ENCODE data around the gene XPC.

The XPC gene

GRCh38 chr3:14170531-14171159 lies 7.8 kb downstream of the XPC start:
- DNase-seq (ENCODE audit: low read depth, low spot score), result no peak

GRCh38 chr3:14169871-14170270 lies 8.5 kb downstream of the XPC start:
- DNase-seq (ENCODE audit: low read depth, low spot score), result no peak

DNA sequence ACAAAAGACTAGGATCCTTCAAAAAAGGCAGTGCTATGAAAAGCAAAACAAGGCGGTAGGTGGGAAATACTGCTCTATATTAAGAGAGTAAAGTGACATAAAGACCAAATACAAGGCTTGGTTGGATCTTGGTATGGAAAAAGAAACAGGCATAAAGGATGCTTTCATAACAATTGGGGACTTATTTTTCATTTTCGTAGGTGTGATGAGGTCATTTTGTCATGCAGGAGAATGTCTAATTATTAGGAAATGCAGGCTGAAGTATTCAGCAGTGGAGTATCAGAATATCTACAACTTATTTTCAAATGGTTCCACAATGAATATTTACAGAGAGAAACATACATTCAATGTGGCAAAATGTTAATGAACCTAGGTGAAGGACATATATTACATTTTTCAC lies 9.0 kb downstream of the XPC start:
- DNase-seq (ENCODE audit: low read depth, low spot score), result no peak

DNA sequence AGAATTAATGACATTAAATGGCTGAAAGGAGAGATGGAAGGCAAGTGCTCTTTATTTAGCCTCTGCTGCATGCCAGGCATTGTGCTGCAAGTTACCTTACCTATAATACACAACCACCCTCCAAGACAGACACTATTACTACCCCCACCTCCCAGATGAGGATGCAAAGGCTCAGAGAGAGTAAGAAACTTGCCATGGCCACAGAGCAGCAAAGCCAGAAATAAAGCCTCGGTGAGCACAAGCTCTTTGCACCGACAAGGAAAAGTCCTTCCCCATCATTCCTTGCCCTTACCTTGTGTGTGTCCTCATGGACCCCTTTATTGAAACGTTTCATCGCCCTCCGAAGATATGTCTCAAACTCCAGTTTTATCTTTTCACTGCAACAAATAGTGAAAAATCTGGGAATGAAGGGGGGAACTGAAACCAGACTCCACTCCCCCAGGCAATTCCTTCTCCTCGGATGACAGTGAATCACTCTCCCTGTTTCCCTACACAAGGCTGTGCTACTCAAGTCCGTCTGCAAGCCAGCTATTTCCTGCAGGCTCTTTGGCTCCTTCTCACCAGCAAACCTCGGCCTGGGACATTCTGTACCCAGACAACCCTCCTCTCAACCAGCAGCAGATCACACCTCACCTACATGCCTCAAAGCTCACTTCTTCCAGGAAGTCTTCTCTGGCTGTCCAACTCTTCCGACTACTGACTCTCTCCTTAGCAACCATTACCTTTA lies 11.4 kb downstream of the XPC start:
- no peak for DNase-seq (ENCODE audit: low read depth, low spot score)

DNA sequence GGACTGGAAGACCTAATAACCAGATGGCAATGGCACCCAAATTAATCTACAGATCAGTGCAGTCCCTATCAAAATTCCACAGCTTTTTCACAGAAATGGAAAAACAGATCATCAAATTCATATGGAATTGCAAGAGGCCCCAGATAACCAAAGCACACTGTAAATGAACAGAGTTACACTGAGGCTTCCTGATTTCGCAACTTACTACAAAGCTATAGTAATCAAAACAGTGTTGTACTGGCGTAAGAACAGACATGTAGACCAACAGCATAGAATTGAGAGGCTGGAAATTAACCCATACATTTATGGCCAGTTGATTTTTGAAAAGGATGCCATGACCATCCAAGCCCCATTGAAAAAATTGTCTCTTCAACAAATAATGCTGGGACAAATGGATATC lies 16.2 kb downstream of the XPC start:
- DNase-seq (ENCODE audit: low read depth, low spot score), result no peak

- DNase-seq (ENCODE audit: low read depth, low spot score), result no peak
These were observed 17.1 kb downstream of the XPC start for GRCh38 chr3:14161282-14161681.

- DNase-seq (ENCODE audit: low read depth, low spot score), result no peak
These were observed 19.0 kb downstream of the XPC start for GRCh38 chr3:14159426-14159825.

- DNase-seq (ENCODE audit: low read depth, low spot score), result no peak
These were observed 20.0 kb downstream of the XPC start for GRCh38 chr3:14158370-14158769.

DNA sequence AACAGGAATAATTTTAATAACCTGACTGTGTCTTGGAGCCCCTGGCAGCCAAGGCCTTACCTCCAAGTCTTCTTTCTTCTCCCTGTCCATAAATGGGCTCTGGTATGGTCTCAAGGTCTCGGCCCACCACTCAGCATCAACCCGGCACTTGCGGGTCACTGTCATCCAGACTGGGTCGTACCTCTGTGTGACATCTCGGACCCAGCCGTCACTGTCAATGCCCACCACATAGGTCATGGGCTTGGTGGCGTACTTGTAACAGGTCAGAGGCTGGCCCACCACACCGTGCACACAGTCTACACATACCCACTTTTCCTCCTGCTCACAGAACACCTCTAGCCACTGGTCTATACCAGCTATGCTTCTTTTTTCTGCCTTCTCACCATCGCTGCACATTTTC lies 20.4 kb downstream of the XPC start:
- DNase-seq (ENCODE audit: low read depth, low spot score), result no peak

GRCh38 chr3:14156843-14157561 lies 21.4 kb downstream of the XPC start:
- no peak for DNase-seq (ENCODE audit: low read depth, low spot score)

DNA sequence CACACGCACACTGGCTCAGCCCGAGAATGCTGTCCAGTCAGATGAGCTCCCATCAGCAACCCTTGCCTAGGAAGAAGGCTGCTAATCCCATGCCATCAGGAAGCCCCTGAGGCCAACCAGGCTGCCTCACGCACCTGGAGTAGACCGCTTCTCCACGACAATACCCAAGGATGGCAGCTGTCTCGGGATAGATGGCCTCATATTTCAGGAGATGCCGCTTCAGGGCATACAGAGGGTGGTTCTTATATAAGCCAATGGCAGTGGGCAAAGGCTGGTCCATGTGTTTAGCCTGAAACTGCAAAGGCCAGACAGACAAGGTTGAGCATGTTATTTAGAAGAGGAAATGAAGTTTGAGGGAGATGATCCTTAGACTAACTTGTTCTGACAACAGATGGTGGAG lies 22.2 kb downstream of the XPC start:
- DNase-seq (ENCODE audit: low read depth, low spot score), result no peak

DNA sequence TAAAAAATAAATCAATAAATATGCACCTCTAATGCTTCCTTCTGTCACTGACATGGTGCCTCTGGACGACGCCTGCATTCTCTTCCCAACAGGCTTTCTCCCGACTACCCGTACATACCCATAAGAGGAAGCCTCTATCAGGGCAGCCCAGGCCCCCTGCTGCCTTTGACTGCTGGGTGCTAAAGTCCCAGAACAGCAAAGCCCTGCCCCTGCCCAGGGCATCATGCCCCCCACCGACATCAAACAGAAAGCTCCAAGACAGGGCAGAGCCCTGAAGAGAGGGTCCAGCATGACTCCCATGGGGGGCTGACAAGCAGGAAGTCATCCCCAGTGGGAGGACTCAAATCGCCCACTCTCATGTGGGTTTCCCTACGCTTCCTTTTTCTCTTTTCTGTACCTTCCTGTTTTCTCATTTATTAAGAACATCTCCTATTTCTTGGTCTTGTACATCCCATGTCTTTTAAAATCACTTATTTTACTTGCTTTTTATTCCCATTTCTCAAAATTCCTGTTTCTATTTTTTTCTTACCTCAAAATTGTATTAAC lies 23.4 kb downstream of the XPC start:
- no peak for DNase-seq (ENCODE audit: low read depth, low spot score)

- DNase-seq (ENCODE audit: low read depth, low spot score), result no peak
These were observed 24.1 kb downstream of the XPC start for GRCh38 chr3:14154276-14154675.

- no peak for DNase-seq (ENCODE audit: low read depth, low spot score)
These were observed 24.7 kb downstream of the XPC start for GRCh38 chr3:14153663-14154062.

DNA sequence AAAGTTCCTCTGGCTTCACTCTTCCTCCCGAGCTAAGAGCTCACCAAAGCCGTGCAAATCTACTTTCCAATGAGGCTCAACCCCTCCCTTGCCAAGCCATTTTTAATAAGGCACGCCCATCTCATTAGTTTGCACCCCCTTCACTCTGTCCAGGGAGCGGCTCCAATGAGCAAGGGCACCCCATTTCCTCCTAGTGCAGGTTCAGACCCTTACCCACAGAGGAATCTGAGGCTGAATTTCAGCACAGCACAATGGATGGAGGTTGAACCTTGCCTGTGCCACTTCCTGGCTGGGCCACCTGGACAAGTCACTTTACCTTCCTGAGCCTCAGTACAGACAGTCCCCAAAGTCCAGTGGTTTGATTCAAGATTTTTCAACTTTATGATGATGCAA lies 25.4 kb downstream of the XPC start:
- DNase-seq (ENCODE audit: low read depth, low spot score), result no peak

DNA sequence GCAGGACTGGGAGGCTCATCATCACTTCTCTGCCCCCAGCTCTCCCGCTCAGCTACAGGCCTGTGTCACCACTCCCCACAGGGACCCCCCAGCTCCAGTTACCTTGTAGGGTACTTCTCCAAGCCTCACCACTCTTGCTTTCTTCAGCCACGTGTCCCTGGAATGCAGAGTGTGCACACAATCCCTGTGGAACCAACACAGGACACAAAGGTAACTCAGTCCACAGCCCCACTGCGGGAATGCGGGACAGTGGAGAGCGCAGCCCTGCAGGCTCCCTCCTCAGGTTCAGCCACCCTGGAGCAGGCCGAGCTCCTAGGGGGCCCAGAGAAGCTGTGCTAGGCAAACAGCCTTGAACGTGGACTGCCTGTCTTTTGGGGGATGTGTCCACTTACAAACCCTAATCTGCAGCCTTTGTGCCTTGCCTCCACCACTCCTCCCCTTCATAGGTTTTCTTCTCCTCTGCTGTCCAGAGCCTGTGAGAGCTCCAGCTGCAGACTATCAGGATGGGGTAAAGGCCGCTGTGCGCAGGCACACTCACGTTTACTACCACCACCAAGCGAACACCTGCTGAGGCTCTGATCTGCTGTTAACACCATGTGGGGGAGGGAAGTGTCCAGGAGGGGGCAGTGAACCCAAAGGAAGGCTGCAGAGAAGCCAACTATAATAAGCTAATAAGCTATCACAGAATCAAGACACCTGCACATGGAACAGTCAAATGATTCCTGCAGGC lies 26.0 kb downstream of the XPC start:
- no peak for DNase-seq (ENCODE audit: low read depth, low spot score)

GRCh38 chr3:14151471-14152083 lies 26.8 kb downstream of the XPC start:
- DNase-seq (ENCODE audit: low read depth, low spot score), result no peak

DNA sequence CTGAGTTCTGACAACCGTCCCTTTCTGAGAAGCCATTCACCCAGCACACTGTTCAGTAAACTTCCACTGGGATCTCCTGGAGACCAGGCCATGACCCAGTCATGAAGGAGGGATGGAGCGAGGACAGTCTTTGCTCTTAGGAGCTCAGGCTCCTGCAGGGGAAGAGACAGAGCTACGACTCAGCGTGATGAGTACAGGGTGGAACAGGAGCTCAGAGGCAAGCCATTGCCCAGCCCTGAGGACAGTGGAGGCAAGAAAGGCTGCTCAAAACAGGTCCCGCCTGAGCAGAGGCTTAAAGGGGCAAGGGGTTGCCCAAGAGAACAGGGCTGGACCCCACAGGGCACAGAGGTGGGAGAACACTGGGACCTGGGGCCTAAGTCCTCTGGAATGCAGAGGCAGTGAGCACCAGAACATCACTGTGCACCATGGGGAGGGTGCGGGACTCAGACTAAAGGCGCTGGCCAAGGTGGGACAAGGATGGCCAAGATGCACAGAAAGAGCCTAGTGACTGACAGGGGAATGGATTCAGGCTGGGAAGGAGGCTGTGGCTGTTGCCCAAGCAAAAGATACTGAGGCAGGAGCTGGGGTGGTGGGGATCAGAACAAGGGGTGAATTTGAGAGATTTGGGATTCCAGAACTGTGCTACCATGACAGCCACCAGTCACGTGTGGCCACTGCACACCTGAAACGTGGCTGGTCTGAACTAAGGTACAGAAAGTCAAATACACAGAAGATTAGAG lies 27.7 kb downstream of the XPC start:
- DNase-seq (ENCODE audit: low read depth, low spot score), result no peak

DNA sequence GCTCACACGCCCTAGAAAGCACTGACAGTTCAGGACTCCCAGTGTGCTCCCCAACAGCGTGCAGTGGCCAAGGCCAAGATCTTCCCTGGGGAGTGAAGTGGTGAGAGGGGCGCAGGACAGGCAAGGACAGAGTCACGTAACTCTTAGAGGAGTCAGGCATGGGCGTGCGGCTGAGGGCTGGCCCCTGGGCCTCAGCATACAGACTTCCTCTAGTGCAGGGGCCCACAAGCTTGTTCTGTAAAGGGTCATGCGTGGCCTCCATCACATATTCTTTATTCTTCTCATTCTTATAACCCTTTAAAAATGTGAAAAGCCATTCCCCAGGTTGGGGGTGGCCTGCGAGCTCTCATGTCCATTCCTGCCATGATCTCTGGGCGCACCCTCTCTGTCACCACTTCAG lies 28.3 kb downstream of the XPC start:
- no peak for DNase-seq (ENCODE audit: low read depth, low spot score)

DNA sequence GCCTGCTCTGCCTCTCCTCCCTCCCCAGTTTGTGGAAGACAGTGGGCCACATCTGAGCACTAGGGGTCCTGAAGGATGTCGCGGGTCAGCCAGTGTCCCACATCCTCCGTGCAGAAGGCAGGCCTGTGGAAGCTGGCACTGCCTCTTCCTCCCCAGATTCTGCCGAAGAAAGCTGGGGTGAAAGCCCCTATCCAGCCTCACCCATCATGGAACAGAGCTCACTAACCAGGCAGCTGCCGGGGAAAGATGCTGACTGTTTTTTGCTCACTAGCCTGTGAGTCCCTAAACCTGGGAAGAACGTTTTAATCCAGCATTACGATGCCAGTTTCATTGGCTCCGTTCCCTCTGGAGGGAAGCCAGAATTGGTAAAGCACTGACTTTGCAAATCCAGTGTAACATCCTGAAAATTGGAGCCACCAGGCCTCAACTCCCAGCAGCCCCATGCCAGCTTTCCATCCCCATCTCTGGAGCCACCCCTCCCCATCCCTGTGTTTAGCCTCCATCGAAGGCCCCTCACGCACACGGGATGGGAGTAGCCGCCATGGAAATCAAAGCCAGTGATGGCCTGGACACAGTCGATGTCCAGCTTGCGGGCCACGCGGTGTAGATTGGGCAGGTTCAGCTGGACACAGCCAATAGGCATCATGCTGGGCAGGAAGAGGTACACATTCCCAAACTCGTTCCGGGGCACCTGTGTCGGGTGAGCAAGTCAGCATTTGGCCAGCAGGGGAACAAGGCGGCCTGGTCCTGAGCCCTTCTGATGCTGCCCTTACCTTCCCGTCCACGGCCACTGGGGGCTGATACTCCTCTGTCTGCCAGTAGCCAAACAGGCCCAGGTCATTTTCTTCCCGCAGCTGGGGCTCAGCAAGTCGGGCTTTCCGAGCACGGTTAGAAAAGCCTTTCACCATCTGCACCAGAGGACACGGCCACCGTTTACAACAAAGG lies 30.1 kb downstream of the XPC start:
- no peak for DNase-seq (ENCODE audit: low read depth, low spot score)
